Measurements from ENCODE around the gene TLN1.
A peak's percentile ranks its signal among the peaks of the same experiment; 100 is the strongest.

Gene TLN1

DNA sequence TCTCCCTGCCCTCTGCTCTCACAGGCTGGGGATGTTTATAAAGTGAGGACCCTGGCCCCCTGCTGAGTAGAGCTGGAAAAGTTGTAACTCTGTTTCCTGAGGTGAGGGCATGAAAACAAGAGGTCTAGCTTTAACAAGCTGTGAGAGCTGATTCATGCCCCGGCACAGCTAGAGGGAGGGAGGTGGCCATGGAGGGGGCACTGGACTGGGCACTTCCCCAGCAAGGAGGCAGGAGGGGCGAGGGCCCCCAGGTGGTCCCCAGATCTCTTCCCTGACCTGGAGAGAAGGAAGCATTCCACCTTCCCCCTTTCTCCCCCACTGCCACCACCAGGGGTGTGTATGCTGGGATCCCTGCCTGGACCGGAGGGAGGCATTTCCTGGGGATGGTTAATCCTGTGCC lies 22.3 kb upstream of the TLN1 start, which contains the start of gene MSMP:
MSMP (minus strand) TSS at position 13 of the 400 bp plus-strand sequence. CDS start 147 bp downstream, outside the sequence.
- DNase-seq: no peak

DNA sequence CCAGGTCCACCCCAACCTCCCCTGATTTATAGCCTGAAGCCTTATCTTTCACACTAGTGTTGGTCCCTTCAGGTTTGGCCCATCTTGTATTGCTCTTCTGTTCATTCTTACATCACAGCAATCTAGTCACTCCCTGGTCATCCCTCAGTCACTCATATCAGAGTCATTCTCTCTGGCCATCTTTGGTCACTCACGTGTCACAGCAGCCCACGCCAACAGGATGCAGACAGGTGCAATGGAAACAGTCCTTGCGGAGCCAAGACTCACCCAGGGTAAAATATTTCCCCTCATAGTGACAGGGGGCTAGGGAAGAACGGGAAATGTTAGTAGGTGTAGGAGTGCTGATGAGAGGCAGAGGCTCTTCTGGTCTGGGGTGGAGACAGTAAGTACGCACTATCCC lies 21.5 kb upstream of the TLN1 start:
- DNase-seq: no peak

DNA sequence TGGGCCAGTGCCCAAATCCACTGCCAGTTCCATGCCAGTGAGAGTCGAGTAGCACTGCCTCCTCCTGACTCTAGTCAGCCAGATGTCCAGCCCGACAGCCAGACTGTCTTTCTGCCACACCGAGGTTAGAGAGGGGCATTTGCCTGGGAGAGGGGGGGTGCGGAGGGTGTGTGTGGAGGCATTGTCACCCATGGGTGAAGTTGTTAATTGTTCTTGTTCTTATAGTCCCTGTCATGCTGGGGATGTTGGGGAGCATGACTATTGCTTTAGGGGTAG lies 18.2 kb upstream of the TLN1 start:
- no peak for DNase-seq

GRCh38 chr9:35749515-35750255 lies 17.7 kb upstream of the TLN1 start:
- DNase-seq: peak; percentile 60 to 69

GRCh38 chr9:35748858-35749514 lies 17.0 kb upstream of the TLN1 start, which contains the start of the genes GBA2 and RGP1:
TSS of gene GBA2 (minus strand) at chr9:35749228. CDS start at chr9:35748704, 524 bp downstream.
TSS of gene RGP1 (plus strand) at chr9:35749287. CDS start at chr9:35749756, 469 bp downstream.
- peak; percentile 79 to 86 for DNase-seq

- no peak for DNase-seq
Observed at GRCh38 chr9:35748242-35748857, 16.4 kb upstream of the TLN1 start.

GRCh38 chr9:35746583-35746982 lies 14.6 kb upstream of the TLN1 start:
- no peak for DNase-seq

DNA sequence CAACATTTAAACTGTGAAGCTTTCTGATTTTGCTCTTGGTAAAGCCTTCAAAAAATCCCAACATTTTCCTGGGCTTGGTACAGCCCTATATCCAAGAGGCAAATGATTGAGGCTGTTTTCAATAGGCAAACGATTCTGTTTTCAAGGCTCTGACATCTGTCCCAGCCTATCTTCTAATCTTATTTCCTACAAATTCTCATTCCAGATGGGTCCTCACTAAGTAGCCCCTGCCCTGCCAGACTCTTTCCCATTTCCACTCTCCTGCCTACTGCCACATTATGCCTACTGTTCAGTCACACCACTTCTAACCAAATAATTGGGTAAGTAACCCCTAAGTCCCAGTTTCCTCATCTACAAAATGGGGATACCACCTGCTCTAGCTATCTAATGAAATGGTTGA lies 13.6 kb upstream of the TLN1 start:
- no peak for DNase-seq

GRCh38 chr9:35743880-35744518 lies 12.0 kb upstream of the TLN1 start:
- DNase-seq: no peak

- no peak for DNase-seq
Observed at GRCh38 chr9:35743452-35743851, 11.5 kb upstream of the TLN1 start.

DNA sequence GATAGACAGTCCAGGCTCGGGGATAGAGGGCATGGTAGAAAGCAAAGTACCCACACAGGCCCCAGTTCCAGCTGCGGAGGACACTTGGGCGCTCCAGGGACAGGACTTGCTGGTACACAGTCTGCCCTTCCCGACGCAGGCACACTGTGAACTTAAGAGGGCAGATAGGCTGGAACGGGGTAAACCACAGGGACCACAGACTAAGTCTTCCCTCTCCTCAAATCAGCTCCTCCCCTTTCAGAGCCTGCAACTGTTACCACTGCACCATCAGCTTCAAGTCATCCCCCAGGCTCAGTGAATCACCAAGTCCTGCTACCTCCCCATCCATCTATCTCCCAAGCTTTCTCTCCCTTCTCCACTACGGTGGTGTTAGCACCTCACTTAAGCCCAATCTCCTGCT lies 9.7 kb upstream of the TLN1 start:
- no peak for DNase-seq

DNA sequence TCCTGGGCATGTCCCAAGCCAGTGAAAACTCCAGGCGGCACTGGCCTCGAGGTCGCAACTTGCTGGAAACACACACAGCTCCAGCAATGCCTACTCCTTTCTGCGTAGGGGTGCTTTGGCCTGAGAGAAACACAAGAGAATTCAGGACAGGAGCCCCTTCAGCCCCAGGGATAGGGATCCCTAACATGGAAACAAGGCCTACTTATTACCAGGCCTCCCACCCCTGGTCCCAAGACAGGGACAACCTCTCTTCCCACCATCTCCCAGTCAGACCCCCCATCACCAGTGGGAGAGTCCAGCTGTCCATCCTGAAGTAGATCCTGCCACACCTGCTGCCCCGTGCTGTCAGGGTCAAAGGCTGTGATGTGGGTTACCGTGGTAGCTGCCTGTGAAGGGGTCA lies 8.2 kb upstream of the TLN1 start:
- DNase-seq: no peak

GRCh38 chr9:35738924-35739323 lies 6.9 kb upstream of the TLN1 start:
- DNase-seq: no peak

GRCh38 chr9:35738186-35738585 lies 6.2 kb upstream of the TLN1 start:
- DNase-seq: no peak

DNA sequence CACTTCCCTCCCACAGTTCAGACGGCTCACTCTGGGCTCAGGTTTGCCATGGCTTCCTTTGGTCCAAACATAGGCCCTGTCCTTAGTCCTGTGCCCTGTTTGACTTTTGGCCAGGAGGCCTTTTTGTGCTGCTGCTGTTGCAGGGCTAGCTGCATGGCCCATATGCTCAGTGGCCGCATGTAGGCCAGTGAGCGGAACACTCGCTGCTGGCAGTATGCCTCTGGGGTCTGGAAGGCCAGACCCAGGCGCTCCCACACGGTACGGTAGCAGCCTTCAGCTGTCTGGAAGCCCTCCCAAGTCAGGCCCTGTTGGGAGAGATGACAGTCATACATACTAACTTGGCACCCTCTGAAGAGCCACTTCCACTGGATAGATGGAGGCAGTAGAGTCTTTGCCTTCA lies 5.1 kb upstream of the TLN1 start:
- no peak for DNase-seq

DNA sequence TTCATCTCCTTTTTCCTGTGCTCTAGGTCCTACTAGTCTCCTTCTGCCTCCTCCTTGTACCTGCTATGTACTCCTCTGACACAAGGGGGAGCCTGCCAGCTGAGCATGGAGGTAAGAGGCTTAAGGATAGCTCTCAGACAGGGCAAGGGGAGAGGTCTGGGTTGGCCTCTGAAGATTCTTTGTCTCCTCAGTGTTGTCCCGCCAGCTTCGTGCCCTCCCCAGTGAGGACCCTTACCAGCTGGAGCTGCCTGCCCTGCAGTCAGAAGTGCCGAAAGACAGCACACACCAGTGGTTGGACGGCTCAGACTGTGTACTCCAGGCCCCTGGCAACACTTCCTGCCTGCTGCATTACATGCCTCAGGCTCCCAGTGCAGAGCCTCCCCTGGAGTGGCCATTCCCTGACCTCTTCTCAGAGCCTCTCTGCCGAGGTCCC lies 4.2 kb upstream of the TLN1 start:
- peak; percentile 69 to 71 for DNase-seq

DNA sequence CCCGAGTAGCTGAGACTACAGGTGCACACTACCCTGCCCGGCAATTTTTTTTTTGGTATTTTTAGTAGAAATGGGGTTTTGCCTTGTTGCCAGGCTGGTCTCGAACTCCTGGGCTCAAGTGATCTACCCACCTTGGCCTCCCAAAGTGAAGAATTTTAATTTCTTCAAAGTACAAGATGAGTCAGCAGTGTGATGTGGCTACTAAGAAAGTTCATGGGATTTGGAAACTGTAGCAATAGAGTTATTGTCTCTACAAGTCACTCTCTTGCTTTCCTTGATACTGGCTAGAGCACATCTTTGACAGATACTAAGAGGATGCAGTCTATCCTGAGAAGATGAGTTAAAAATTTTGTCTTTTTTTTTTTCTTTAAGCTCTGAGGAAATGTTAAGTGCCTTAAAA lies 2.1 kb upstream of the TLN1 start:
- DNase-seq: no peak

GRCh38 chr9:35732800-35733541 lies 976 bp upstream of the TLN1 start:
- peak; percentile 51 for DNase-seq

GRCh38 chr9:35731415-35732184 lies 395 bp downstream of the TLN1 start:
- DNase-seq: no peak

DNA sequence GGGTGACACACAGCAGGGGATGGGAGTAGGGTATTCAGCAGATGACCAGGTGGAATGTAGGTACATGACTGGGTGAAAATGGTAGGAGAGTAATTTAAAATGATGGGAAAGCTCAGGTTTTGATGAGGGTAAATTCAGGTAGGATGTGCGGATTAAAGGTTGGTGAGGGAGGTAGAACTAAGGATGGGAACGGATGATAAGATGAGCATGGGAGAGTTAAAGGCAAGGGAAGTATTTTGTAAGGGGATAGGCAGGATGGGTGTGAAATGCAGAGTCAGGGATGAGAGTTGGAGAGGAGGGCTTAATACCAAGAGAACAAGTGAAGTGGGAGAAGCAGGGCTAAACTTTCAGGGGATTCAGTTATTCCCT lies 1.5 kb downstream of the TLN1 start:
- no peak for DNase-seq

- DNase-seq: peak; percentile 46 to 50
Observed at GRCh38 chr9:35729700-35730485, 2.1 kb downstream of the TLN1 start.
